A549 (cell line): ENCODE measurements around the gene DUSP10.

Experiments
- BHLHE40 ChIP-seq: IDR thresholded peaks from 2 replicates; pipeline ENCODE4 v1.6.1; 2012; ENCODE audit warnings: low read depth, low read length, inconsistent platforms
- EHF ChIP-seq: fragments of 250-450 bp; sonication (Bioruptor Pico); IDR thresholded peaks from 2 replicates; pipeline ENCODE4 v1.5.0; 2020; ENCODE audit warnings: mild to moderate bottlenecking
- EHMT2 ChIP-seq: fragments of 200-600 bp; sonication (generic); IDR thresholded peaks from 2 replicates; pipeline ENCODE4 v1.6.1; 2016; ENCODE audit warnings: antibody characterized with exemption, low read depth, mild to moderate bottlenecking, moderate library complexity
- MYC ChIP-seq: IDR thresholded peaks from 2 replicates; pipeline ENCODE4 v1.6.1; 2012; ENCODE audit warnings: mild to moderate bottlenecking, inconsistent platforms, low read length, improper control_type of control experiment, borderline replicate concordance
- POLR2A ChIP-seq: IDR thresholded peaks from 2 replicates; pipeline ENCODE4 v1.6.1; 2012; ENCODE audit warnings: mild to moderate bottlenecking, low read length
- RAD21 ChIP-seq, 2 experiments: fragments of >200 bp in 1 of 2; sonication (Bioruptor Twin) in 1 of 2; formaldehyde crosslinking in 1 of 2; IDR thresholded peaks in 1 of 2; conservative IDR thresholded peaks in 1 of 2; 2 replicates in 1 of 2; 3 replicates in 1 of 2; pipeline ENCODE4 v1.6.1; 2012 to 2018; ENCODE audit warnings: inconsistent platforms in 1 of 2
- RCOR1 ChIP-seq: fragments of 150-350 bp; IDR thresholded peaks from 2 replicates; pipeline ENCODE4 v1.6.1; 2014; ENCODE audit warnings: antibody characterized with exemption, low read length, low read depth
- RFX5 ChIP-seq: fragments of 450-650 bp; IDR thresholded peaks from 2 replicates; pipeline ENCODE4 v1.7.1; 2014; ENCODE audit warnings: antibody characterized with exemption, mild to moderate bottlenecking, moderate library complexity
- TP53 ChIP-seq: fragments of 250-450 bp; sonication (Bioruptor Pico); IDR thresholded peaks from 2 replicates; pipeline ENCODE4 v1.5.0; 2021; ENCODE audit warnings: mild to moderate bottlenecking, moderate library complexity
- ZFP36 ChIP-seq: fragments of 450-650 bp; IDR thresholded peaks from 2 replicates; pipeline ENCODE4 v1.6.1; 2014; ENCODE audit warnings: borderline replicate concordance; ENCODE audit not compliant: partially characterized antibody
- TF ChIP-seq, protein P1 (sequence below): fragments of >200 bp; sonication (Bioruptor Twin); formaldehyde crosslinking; IDR thresholded peaks from 3 replicates; pipeline ENCODE4 v1.5.1; 2016
- TF ChIP-seq, protein P2 (sequence below): fragments of 200-600 bp; sonication (generic); IDR thresholded peaks from 2 replicates; pipeline ENCODE4 v1.6.1; 2016; ENCODE audit warnings: antibody characterized with exemption, mild to moderate bottlenecking, moderate library complexity
- TF ChIP-seq, protein P3 (sequence below): fragments of 450-650 bp; IDR thresholded peaks from 2 replicates; pipeline ENCODE4 v1.6.1; 2014; ENCODE audit warnings: antibody characterized with exemption

DNA sequence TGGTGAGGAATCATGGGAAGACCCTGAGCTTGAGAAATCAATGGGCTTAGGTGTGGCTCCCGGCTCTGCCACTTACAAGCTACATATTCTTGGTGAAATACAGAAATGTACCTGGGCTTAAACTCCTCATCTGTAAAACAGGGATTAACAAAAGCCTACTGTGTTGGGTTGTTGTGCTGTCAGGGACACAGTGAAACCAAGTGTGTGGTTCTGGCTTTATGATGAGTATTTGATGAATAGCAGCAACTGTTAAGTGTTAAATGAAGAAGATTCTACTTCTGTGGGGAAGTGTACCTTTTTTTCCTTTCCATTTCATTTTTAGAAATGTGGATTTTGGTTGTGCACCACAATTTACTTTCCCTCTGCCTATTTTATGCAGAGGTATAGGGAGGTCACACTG is 41.1 kb upstream of the DUSP10 start:
- TF ChIP-seq, protein P1, sequence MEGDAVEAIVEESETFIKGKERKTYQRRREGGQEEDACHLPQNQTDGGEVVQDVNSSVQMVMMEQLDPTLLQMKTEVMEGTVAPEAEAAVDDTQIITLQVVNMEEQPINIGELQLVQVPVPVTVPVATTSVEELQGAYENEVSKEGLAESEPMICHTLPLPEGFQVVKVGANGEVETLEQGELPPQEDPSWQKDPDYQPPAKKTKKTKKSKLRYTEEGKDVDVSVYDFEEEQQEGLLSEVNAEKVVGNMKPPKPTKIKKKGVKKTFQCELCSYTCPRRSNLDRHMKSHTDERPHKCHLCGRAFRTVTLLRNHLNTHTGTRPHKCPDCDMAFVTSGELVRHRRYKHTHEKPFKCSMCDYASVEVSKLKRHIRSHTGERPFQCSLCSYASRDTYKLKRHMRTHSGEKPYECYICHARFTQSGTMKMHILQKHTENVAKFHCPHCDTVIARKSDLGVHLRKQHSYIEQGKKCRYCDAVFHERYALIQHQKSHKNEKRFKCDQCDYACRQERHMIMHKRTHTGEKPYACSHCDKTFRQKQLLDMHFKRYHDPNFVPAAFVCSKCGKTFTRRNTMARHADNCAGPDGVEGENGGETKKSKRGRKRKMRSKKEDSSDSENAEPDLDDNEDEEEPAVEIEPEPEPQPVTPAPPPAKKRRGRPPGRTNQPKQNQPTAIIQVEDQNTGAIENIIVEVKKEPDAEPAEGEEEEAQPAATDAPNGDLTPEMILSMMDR = no peak
- TF ChIP-seq EHF (CRISPR knock-in tag) (no peak), TP53 (CRISPR knock-in tag) (no peak), POLR2A (no peak), RAD21 (conservative IDR thresholded peaks at IDR 0.05 in 1 of 2, IDR thresholded peaks at IDR 0.05 in 1 of 2) (no peak), MYC (no peak), BHLHE40 (no peak), RFX5 (no peak), ZFP36 (no peak), RCOR1 (no peak), EHMT2 (no peak)
- TF ChIP-seq, protein P2, sequence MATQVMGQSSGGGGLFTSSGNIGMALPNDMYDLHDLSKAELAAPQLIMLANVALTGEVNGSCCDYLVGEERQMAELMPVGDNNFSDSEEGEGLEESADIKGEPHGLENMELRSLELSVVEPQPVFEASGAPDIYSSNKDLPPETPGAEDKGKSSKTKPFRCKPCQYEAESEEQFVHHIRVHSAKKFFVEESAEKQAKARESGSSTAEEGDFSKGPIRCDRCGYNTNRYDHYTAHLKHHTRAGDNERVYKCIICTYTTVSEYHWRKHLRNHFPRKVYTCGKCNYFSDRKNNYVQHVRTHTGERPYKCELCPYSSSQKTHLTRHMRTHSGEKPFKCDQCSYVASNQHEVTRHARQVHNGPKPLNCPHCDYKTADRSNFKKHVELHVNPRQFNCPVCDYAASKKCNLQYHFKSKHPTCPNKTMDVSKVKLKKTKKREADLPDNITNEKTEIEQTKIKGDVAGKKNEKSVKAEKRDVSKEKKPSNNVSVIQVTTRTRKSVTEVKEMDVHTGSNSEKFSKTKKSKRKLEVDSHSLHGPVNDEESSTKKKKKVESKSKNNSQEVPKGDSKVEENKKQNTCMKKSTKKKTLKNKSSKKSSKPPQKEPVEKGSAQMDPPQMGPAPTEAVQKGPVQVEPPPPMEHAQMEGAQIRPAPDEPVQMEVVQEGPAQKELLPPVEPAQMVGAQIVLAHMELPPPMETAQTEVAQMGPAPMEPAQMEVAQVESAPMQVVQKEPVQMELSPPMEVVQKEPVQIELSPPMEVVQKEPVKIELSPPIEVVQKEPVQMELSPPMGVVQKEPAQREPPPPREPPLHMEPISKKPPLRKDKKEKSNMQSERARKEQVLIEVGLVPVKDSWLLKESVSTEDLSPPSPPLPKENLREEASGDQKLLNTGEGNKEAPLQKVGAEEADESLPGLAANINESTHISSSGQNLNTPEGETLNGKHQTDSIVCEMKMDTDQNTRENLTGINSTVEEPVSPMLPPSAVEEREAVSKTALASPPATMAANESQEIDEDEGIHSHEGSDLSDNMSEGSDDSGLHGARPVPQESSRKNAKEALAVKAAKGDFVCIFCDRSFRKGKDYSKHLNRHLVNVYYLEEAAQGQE = no peak
- TF ChIP-seq, protein P3, sequence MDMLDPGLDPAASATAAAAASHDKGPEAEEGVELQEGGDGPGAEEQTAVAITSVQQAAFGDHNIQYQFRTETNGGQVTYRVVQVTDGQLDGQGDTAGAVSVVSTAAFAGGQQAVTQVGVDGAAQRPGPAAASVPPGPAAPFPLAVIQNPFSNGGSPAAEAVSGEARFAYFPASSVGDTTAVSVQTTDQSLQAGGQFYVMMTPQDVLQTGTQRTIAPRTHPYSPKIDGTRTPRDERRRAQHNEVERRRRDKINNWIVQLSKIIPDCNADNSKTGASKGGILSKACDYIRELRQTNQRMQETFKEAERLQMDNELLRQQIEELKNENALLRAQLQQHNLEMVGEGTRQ = no peak
